GM12878 (cell line): ENCODE results near the gene STXBP1. TPM values are rescaled to one million over a fixed set of nuclear protein-coding genes. Genes with fewer than 3 reads are reported as not detected.
A peak's percentile ranks its signal among the peaks of the same experiment; 100 is the strongest.

Experiments used
- ATAC-seq: fragments of 200-7000 bp; cut with Tn5 transposase; 3 replicates; pipeline ENCODE4 v1.9.1; 2020; ENCODE audit warnings: mild to moderate bottlenecking, moderate library complexity
- BruUV-seq: library from RNA; stranded (reverse); fragments of 400-500 nt; replicated peaks from 2 replicates; lab custom pipeline; 2021; lab: Mats Ljungman, UMichigan
- CTCF ChIA-PET: fragments of 300-600 bp; sonication (Branson Sonifier 250); formaldehyde crosslinking; extraction: SDS; loops from one replicate; lab custom pipeline; 2021; ENCODE audit warnings: inconsistent platforms; lab: Yijun Ruan, JAX
- POLR2A ChIA-PET: fragments of 350-600 bp; formaldehyde crosslinking; extraction: SDS; loops from one replicate; lab custom pipeline; 2021; ENCODE audit warnings: inconsistent platforms; lab: Charles Lee
- RAD21 ChIA-PET: fragments of 300-600 bp; sonication (Branson Sonifier 250); formaldehyde crosslinking; loops from one replicate; lab custom pipeline; 2023; ENCODE audit warnings: antibody characterized with exemption; ENCODE audit not compliant: unreplicated experiment; lab: Charles Lee
- SMC1A ChIA-PET: fragments of 300-600 bp; sonication (Branson Sonifier 250); formaldehyde crosslinking; loops from one replicate; lab custom pipeline; 2023; ENCODE audit not compliant: unreplicated experiment, uncharacterized antibody; lab: Charles Lee
- DNase-seq: peaks from one replicate; pipeline ENCODE4 v3.0.0-alpha.2; 2011; ENCODE audit warnings: low read depth, low spot score
- FAIRE-seq: peaks from 3 replicates; lab custom pipeline; 2011; peaks lifted over from hg19 to GRCh38; lab: Jason Lieb, UNC
- H2AFZ ChIP-seq: 2 replicates; pipeline ENCODE4 v1.6.0; 2011; ENCODE audit warnings: low read depth, low read length, control low read depth; ENCODE audit not compliant: control insufficient read depth
- H3K27ac ChIP-seq: 2 replicates; pipeline ENCODE4 v1.5.1; 2011; ENCODE audit warnings: control low read depth; ENCODE audit not compliant: control insufficient read depth, insufficient read depth
- H3K27me3 ChIP-seq, 2 experiments: replicated peaks in 1 of 2; 2 replicates each; pipeline versions ENCODE4 v1.6.0 to v1.6.1; 2011; ENCODE audit warnings: low read length in 1 of 2; ENCODE audit not compliant: control insufficient read depth in 2 of 2, insufficient read depth in 2 of 2
- H3K36me3 ChIP-seq, 2 experiments: 2 replicates each; pipeline ENCODE4 v1.5.1; 2011; ENCODE audit warnings: low read length in 1 of 2; ENCODE audit not compliant: control insufficient read depth in 2 of 2, insufficient read depth in 2 of 2
- H3K4me1 ChIP-seq: 2 replicates; pipeline ENCODE4 v1.6.1; 2011; ENCODE audit warnings: mild to moderate bottlenecking, low read length, moderate library complexity, mixed read lengths; ENCODE audit not compliant: control insufficient read depth, insufficient read depth
- H3K4me2 ChIP-seq: 2 replicates; pipeline ENCODE4 v1.6.0; 2011; ENCODE audit warnings: control low read depth; ENCODE audit not compliant: control insufficient read depth, insufficient read depth
- H3K4me3 ChIP-seq: fragments of 200-600 bp; sonication (generic); 2 replicates; pipeline ENCODE4 v1.5.1; 2016
- H3K79me2 ChIP-seq: 2 replicates; pipeline ENCODE4 v1.6.0; 2011; ENCODE audit warnings: low read length; ENCODE audit not compliant: control insufficient read depth, insufficient read depth
- H3K9ac ChIP-seq: 2 replicates; pipeline ENCODE4 v1.8.0; 2011; ENCODE audit warnings: low read length, control low read depth, mixed read lengths; ENCODE audit not compliant: control insufficient read depth, insufficient read depth
- H3K9me3 ChIP-seq: replicated peaks from 3 replicates; pipeline ENCODE4 v1.5.1; 2011; ENCODE audit warnings: mild to moderate bottlenecking, low read length; ENCODE audit not compliant: control insufficient read depth, insufficient read depth
- H4K20me1 ChIP-seq: 2 replicates; pipeline ENCODE4 v1.6.0; 2011; ENCODE audit not compliant: control insufficient read depth, insufficient read depth
- DPF2 ChIP-seq: fragments of 450-650 bp; IDR thresholded peaks from 2 replicates; pipeline ENCODE4 v1.6.1; 2017; ENCODE audit warnings: mild to moderate bottlenecking
- RAD21 ChIP-seq: IDR thresholded peaks from 2 replicates; pipeline ENCODE4 v1.6.1; 2011; ENCODE audit warnings: mild to moderate bottlenecking, low read depth, low read length, moderate library complexity; ENCODE audit not compliant: insufficient read depth
- RB1 ChIP-seq: fragments of 450-650 bp; formaldehyde crosslinking; IDR thresholded peaks from 2 replicates; pipeline ENCODE4 v1.6.1; 2017; ENCODE audit warnings: mild to moderate bottlenecking, borderline replicate concordance
- RUNX3 ChIP-seq: IDR thresholded peaks from 2 replicates; pipeline ENCODE4 v1.6.1; 2012; ENCODE audit warnings: low read length, inconsistent platforms
- WGBS: methylation state at CpG from one replicate; pipeline ENCODE4 v1.1.6; 2016; ENCODE audit warnings: low lambda C conversion rate; ENCODE audit not compliant: insufficient replicate concordance, insufficient coverage; ENCODE audit errors: missing lambda C conversion rate; 5-methylcytosine and 5-hydroxymethylcytosine counted together
- in situ Hi-C: fragments of 300-500 bp; cut with MboI; formaldehyde crosslinking; loops from 9 replicates; pipeline ENCODE4 v1.14.3; 2018; ENCODE audit warnings: mixed read lengths
- intact Hi-C: fragments of 100-400 bp; cut with micrococcal nuclease; formaldehyde crosslinking; loops from one replicate; pipeline ENCODE4 v1.14.2; 2022; ENCODE audit not compliant: unreplicated experiment
- polyA plus RNA-seq, 11 experiments: library from polyadenylated mRNA; depleted of rRNA in 4 of 11; unstranded in 6 of 11; stranded (reverse) in 5 of 11; fragments of >200 nt; fragmentation: Nextera tagmentation in 4 of 11; fragmentation: Illumina TruSeq in 1 of 11; extraction: Ambion mirVana in 4 of 11; extraction: Trizol in 1 of 11; gene quantifications; 1 replicate in 1 of 11; 2 replicates in 10 of 11; pipeline versions ENCODE4 v1.2.1 to v1.2.3, GENCODE V29; 2011 to 2016; ENCODE audit warnings: inconsistent platforms in 2 of 11, missing spikeins in 2 of 11, low read depth in 1 of 11
- total RNA-seq, 4 experiments: library from RNA; depleted of rRNA in 3 of 4; stranded (reverse); fragments of >200 nt in 3 of 4; fragmentation: Illumina TruSeq in 1 of 4; extraction: Trizol in 1 of 4; gene quantifications; 2 replicates each; pipeline versions ENCODE4 v1.2.1 to v1.2.3, GENCODE V29; 2013 to 2021
- TF ChIP-seq, protein P1 (sequence below), 3 experiments: IDR thresholded peaks in 2 of 3; conservative IDR thresholded peaks in 1 of 3; 2 replicates each; pipeline ENCODE4 v1.5.1; 2011; ENCODE audit warnings: low read depth in 3 of 3, low read length in 3 of 3, mild to moderate bottlenecking in 3 of 3, control low read depth in 2 of 3, moderate library complexity in 2 of 3, inconsistent platforms in 1 of 3, mixed read lengths in 1 of 3; ENCODE audit not compliant: control insufficient read depth in 2 of 3, insufficient read depth in 1 of 3; ENCODE audit errors: extremely low read depth in 1 of 3

Gene STXBP1
- total and polyA plus RNA-seq, 10 of the 15 experiments (the other 5 are each of a cell fraction or from before 2014, with no cell fraction given), result 0.08 to 0.85 (median 0.31) TPM; not detected in 3

DNA sequence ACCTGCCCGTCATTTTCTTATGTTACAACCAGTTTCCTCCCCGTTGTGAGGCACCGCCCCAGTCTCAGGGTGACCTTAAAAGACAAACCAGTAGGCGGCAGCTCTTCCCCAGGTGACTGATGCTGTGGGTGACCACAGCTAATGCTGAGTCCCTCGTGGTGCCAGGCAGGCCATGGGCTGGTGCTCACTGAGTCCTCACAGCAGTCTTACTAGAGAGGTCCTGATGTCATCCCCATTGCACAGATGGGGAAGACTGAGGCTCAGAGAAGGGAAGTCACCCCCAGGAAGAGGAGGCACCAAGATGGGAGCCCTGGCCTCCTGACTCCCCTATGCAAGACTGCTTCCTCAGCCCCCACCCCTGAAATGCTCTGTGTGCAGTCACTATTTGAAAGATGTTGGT lies 95.7 kb downstream of the STXBP1 start:
- H3K27me3 ChIP-seq, result peaks cover 0 to 2% of the 10 kb centered on the region in 2 experiments; a peak in 2 of 4 replicates
- no TSS peak for BruUV-seq
- RAD21 ChIA-PET, result no interaction called here
- SMC1A ChIA-PET, result interaction anchor here (1.9 kb wide), 1 partner anchor 27 kb away, joined by 8 read pairs; the partner anchor contains the start of gene TOR2A
- TF ChIP-seq RAD21 (peak; percentile 25; the same call in 1 of the 2 replicates), RUNX3 (0 out of 2 replicates have a peak, but pooled peaks have one; percentile 28), RB1 (no peak), DPF2 (no peak)
- TF ChIP-seq, protein P1, sequence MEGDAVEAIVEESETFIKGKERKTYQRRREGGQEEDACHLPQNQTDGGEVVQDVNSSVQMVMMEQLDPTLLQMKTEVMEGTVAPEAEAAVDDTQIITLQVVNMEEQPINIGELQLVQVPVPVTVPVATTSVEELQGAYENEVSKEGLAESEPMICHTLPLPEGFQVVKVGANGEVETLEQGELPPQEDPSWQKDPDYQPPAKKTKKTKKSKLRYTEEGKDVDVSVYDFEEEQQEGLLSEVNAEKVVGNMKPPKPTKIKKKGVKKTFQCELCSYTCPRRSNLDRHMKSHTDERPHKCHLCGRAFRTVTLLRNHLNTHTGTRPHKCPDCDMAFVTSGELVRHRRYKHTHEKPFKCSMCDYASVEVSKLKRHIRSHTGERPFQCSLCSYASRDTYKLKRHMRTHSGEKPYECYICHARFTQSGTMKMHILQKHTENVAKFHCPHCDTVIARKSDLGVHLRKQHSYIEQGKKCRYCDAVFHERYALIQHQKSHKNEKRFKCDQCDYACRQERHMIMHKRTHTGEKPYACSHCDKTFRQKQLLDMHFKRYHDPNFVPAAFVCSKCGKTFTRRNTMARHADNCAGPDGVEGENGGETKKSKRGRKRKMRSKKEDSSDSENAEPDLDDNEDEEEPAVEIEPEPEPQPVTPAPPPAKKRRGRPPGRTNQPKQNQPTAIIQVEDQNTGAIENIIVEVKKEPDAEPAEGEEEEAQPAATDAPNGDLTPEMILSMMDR (IDR thresholded peaks at IDR 0.05 in 2 of 3, conservative IDR thresholded peaks at IDR 0.05 in 1 of 3; ENCODE audit: control insufficient read depth in 2 of 3, extremely low read depth in 1 of 3, insufficient read depth in 1 of 3, low read depth in 3 of 3, low read length in 3 of 3), result peak; percentile 17 to 28 (median 19); a peak in 2 of 6 replicates
- TF ChIP-seq, all 136 proteins: peak for 3
- H3K9ac ChIP-seq, result no peak overlapping the region
- WGBS, result 0% methylated on average over 5 of the region's 5 CpGs
- ChIA-PET CTCF (interaction anchor here (0.9 to 1.6 kb wide), 2 partner anchors 27 to 162 kb away, joined by 3 to 5 read pairs; partner anchors contain the start of gene TOR2A), POLR2A (no interaction called here)
- DNase-seq (no peak), ATAC-seq (peak; percentile 87), FAIRE-seq (no peak)
- no peaks in the 10 kb centered on the region; a peak in 1 of 4 replicates for H3K36me3 ChIP-seq
- H3K4me1 ChIP-seq, result peaks cover 3% of the 10 kb centered on the region; the same call in 1 of the 2 replicates
- in situ Hi-C loops (no loop called here), intact Hi-C loops (no loop called here)
- H3K27ac ChIP-seq, result no peak overlapping the region
- no peaks in the 10 kb centered on the region for H3K79me2 ChIP-seq
- H3K9me3 ChIP-seq, result no peaks in the 10 kb centered on the region; the same call in 2 of the 3 replicates
- no peak overlapping the region for H2AFZ ChIP-seq
- H3K4me2 ChIP-seq, result no peak overlapping the region
- no peak overlapping the region for H3K4me3 ChIP-seq
- no peaks in the 10 kb centered on the region for H4K20me1 ChIP-seq
